Measurements from ENCODE around the gene LRIG3.

DNA sequence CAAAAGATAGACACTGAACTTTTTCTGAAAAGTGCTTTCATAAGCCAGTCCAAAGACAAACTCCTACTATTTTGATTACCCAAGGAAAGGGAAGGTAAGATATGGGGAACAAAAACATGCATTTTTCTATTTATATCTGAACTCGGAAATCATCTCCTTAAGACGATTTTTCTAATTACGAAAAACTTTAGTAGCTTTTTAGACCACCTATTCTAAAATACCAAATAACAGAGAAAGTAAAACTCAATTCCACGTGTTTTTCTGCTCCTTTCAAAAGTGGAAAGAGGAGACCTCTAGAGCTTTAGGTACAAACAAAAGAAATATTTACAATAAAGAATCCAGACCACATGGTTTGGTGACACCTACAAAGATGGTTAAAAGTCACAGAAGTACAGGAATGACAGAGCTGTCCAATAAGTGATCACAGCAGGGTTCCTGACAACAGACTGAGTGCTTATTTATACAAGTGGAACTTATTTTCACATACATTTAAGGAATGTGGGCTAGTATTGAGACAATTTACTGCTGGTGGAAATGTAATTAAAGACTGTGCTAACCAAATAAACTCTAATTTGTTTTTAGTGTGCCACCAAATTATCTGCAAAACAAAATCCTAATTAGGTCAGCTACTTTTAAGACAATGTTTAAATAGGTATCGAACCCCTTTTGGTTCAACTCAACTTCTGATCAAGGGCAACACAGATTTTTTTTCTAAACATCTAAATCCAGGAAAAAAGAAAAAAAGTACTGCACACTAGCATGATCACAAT lies 2.4 kb downstream of the LRIG3 start:
- TF ChIP-seq, protein P1, sequence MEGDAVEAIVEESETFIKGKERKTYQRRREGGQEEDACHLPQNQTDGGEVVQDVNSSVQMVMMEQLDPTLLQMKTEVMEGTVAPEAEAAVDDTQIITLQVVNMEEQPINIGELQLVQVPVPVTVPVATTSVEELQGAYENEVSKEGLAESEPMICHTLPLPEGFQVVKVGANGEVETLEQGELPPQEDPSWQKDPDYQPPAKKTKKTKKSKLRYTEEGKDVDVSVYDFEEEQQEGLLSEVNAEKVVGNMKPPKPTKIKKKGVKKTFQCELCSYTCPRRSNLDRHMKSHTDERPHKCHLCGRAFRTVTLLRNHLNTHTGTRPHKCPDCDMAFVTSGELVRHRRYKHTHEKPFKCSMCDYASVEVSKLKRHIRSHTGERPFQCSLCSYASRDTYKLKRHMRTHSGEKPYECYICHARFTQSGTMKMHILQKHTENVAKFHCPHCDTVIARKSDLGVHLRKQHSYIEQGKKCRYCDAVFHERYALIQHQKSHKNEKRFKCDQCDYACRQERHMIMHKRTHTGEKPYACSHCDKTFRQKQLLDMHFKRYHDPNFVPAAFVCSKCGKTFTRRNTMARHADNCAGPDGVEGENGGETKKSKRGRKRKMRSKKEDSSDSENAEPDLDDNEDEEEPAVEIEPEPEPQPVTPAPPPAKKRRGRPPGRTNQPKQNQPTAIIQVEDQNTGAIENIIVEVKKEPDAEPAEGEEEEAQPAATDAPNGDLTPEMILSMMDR (IDR thresholded peaks at IDR 0.05; ENCODE audit: low read depth, low read length, missing input control), result no peak
- TF ChIP-seq FOXA1 (IDR thresholded peaks at IDR 0.05) (no peak), EGR1 (IDR thresholded peaks at IDR 0.05; ENCODE audit: low read depth in 2 of 2) (no peak), GABPA (IDR thresholded peaks at IDR 0.05 in 1 of 2, conservative IDR thresholded peaks at IDR 0.05 in 1 of 2) (no peak)

Data from liver (tissue), 3 donors.